ENCODE results near the gene EPB41L4A.
"Not testable (repeated sequence)": the region's sequence is repeated elsewhere in the genome, so short reads cannot be mapped to it uniquely, and the experiment has no call there.

The EPB41L4A gene

GRCh38 chr5:112217843-112218579 is 201.1 kb downstream of the EPB41L4A start:
- no peak for DNase-seq (ENCODE audit: low read depth in 1 of 2, low spot score in 1 of 2)

- DNase-seq (ENCODE audit: low read depth in 1 of 2, low spot score in 1 of 2) = no peak
Measured at GRCh38 chr5:112216140-112216539, 202.9 kb downstream of the EPB41L4A start.

- no peak for DNase-seq (ENCODE audit: low read depth in 1 of 2, low spot score in 1 of 2)
Measured at GRCh38 chr5:112210430-112211005, 208.6 kb downstream of the EPB41L4A start.

DNA sequence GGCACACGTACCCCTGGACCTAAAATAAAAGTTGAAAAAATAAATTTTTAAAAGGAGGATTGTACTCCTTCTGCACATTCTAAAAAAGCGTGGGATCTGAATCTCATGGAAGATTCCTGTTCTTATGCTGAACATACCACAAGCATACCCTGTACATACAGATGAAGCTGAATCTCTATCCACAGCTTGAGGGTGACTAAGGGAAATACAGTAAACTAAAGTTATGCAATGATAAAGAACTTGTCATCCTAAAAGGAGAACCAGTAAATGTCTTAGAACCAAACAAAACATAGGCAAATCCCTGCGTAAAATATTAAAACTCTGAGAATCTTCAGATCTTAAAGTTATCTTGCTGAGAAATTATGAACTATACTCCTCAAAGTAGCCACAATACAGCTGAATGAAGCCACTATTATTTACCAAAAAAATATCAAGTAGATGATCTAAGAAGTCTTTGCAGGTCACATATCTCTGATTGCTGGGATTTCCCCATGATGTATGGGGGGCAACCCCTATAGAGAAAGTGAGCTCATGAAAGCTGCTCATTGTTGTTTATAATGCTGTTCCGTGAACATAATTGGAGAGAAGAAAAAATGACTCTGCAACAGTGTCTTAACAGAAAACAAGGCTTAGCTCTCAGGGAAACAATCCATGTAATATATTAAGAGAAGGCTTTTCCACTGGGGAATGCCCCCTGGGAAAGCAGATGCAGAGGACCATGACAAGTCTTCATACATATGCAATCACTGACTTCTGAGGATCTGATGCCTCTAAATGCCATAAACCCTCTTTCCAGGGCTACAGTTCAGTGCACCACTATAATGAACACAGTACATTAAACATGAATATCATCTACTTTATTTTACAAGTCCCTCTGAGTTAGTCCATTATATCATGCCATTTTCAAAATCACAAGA is 210.1 kb downstream of the EPB41L4A start:
- no peak for DNase-seq (ENCODE audit: low read depth in 1 of 2, low spot score in 1 of 2)

DNA sequence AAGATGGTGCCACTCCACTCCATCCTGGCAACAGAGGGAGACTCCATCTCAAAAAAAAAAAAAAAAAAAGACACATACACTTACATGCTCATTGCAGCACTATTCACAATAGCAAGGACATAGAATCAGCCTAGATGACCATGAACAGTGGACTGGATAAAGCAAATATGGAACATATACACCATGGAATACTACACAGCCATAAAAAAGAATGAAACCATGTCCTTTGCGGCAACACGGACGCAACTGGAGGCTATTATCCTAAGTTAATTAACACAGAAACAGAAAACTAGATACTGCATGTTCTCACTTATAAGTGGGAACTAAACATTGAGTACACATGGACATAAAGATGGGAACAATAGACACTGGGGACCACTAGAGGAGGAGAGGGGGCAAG is 210.9 kb downstream of the EPB41L4A start:
- not testable (repeated sequence) for DNase-seq (ENCODE audit: low read depth in 1 of 2, low spot score in 1 of 2)

GRCh38 chr5:112205846-112206245 is 213.2 kb downstream of the EPB41L4A start:
- DNase-seq (ENCODE audit: low read depth in 1 of 2, low spot score in 1 of 2) = no peak

DNA sequence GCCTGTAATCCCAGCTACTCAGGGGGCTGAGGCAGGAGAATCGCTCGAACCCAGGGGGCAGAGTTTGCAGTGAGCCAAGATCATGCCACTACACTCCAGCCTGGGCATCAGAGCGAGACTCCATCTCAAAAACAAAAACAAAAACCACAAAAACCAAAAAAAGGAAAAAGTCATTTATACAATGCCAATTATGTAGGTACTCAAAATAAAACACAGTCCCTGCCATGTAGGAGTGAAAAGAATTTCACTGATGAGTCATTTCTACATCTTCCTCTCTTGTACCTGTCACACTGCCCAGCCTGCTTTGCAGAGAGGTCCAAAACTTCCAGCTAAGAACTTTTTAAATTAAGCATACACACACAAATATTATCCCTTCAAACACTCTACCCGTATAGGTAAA is 215.8 kb downstream of the EPB41L4A start:
- no peak for DNase-seq (ENCODE audit: low read depth in 1 of 2, low spot score in 1 of 2)

DNA sequence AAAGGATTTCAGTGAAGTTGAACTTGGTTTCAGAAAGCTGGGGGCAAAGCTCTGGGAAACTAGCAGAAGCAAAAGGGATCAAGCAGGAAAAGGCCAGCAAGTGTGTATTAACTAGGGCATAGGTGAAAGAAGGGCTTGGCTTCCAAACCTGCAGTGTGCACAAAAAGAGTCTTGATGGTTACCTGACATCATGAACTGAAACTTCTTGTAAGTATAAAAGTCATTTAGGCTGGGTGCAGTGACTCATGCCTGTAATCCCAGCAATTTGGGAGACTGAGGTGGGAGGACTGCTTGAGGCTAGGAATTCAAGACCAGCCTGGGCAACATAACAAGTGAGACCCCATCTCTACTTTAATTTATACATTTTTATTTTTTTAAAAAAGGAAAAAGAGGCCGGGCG is 216.4 kb downstream of the EPB41L4A start:
- DNase-seq (ENCODE audit: low read depth in 1 of 2, low spot score in 1 of 2) = no peak

- no peak for DNase-seq (ENCODE audit: low read depth in 1 of 2, low spot score in 1 of 2)
Measured at GRCh38 chr5:112201141-112201540, 217.9 kb downstream of the EPB41L4A start.

- DNase-seq (ENCODE audit: low read depth in 1 of 2, low spot score in 1 of 2) = no peak
Measured at GRCh38 chr5:112200131-112200530, 218.9 kb downstream of the EPB41L4A start.

DNA sequence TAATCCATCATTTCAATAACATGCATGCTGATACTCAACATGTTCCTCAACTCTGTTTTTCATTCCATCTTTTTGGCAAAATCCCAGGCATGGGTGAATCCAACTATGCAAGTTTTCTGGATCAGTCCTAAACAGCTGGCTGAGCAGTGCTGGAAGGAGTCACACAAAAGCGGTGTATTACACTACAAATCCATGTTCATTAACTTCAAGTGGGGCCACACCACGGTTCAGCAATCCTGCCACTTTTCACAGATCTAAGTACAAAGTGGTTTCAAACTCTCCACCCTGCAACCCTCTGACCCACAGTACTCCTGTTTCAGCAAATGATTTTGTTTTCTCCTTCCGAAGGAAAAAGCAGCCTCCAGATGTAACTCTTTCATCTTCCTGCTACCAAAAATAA is 222.5 kb downstream of the EPB41L4A start:
- no peak for DNase-seq (ENCODE audit: low read depth in 1 of 2, low spot score in 1 of 2)

GRCh38 chr5:112195924-112196323 is 223.2 kb downstream of the EPB41L4A start:
- DNase-seq (ENCODE audit: low read depth in 1 of 2, low spot score in 1 of 2) = no peak

DNA sequence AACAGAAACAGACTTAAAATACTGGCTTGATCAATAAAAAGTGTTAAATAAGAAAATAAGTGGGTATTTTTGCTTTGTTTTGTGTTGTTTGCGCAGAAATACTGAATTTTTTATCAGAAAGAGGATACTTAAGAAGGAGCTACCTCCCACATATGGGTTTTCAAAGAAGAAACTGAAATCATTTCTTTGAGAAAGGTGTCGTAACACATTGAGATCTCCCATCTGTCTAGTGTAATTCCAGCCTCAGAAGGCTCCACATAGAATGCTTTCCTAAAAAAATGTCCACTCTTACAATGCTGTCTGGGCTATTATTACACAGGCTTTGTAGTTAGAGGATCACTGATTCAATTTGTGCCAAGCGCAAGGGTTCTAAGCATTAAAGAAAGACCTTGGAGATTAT is 226.2 kb downstream of the EPB41L4A start:
- no peak for DNase-seq (ENCODE audit: low read depth in 1 of 2, low spot score in 1 of 2)

DNA sequence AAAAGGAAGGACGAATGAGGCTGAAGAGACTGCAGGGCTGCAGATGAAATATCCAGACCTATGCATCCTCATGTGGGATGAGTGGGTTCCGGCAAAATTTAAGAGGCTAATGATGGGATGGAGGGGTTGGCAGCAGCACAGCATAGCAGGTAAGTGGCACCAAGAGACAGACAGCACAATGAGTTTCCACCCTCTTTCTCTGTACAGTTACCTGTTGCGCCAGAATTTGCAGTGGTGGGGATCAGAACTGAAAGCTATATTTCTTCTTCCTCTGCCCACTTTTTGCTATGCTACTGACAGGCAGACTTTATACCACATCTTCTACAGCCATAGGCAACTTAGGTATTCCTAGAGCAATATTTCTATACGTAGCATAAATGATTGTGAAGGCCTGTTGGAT is 227.0 kb downstream of the EPB41L4A start:
- no peak for DNase-seq (ENCODE audit: low read depth in 1 of 2, low spot score in 1 of 2)

DNA sequence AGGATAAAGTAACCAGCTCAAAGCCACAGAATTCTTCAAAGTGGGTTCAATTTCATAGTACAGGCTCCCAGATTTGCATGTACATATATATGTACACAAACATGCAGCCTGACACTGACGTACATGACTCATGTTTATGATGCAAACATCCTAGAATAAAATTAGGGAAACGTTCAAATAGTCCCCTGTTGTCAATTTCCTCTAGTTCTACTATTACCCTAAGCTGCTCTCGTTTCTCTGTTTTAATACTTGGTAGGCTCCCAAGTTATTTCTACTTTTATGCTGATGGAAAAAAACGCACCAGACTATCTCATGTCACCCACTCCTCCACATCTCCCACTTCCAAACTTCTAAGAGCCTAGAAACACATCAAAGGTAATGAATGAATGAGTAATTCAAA is 229.7 kb downstream of the EPB41L4A start:
- no peak for DNase-seq (ENCODE audit: low read depth in 1 of 2, low spot score in 1 of 2)

GRCh38 chr5:112186401-112186990 is 232.6 kb downstream of the EPB41L4A start:
- no peak for DNase-seq (ENCODE audit: low read depth in 1 of 2, low spot score in 1 of 2)

GRCh38 chr5:112183874-112184273 is 235.2 kb downstream of the EPB41L4A start:
- DNase-seq (ENCODE audit: low read depth in 1 of 2, low spot score in 1 of 2) = no peak

GRCh38 chr5:112183103-112183711 is 235.9 kb downstream of the EPB41L4A start:
- DNase-seq (ENCODE audit: low read depth in 1 of 2, low spot score in 1 of 2) = no peak

GRCh38 chr5:112179290-112179689 is 239.8 kb downstream of the EPB41L4A start:
- DNase-seq (ENCODE audit: low read depth in 1 of 2, low spot score in 1 of 2) = no peak

DNA sequence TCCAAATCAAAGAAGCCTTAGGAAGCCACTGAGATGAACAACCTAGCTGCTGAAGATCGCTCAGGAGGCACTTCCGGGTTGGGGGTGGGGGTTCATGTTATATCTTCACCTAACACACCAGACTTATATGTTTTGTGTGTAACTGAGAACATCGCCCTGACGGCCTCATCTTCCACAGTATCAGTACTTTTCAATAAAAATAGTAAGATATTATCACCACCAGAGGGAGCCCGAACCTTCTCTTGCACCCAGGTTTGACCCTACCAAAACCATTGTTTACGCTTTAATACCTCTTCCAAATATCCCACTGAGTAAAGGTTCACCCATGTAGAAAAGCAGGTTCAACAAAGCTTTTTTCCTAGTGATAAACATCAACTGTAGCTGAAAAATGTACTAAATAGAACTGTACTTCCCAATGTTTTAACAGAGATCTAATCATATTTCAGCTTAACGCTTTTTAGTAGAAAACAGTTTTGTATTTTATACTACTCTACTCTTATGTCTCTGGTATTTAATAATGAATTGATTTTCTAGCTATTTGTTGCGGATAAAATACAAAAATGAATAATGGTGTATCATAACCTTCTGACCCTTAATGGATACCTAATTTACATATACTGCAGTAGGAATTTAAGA is 244.0 kb downstream of the EPB41L4A start:
- DNase-seq (ENCODE audit: low read depth in 1 of 2, low spot score in 1 of 2) = no peak
